ENCODE measurements around the gene SERTAD2. TPM values are rescaled to one million over a fixed set of nuclear protein-coding genes. Genes with fewer than 3 reads are reported as not detected.

The SERTAD2 gene
- total RNA-seq, 1 donor from 2014 or later, result 19.7 TPM

GRCh38 chr2:64630752-64631151 lies 23.0 kb downstream of the SERTAD2 start:
- no peak for DNase-seq (ENCODE audit: low spot score)

GRCh38 chr2:64629875-64630274 lies 23.8 kb downstream of the SERTAD2 start:
- DNase-seq (ENCODE audit: low spot score), result no peak

- DNase-seq (ENCODE audit: low spot score), result no peak
These were observed 24.4 kb downstream of the SERTAD2 start for GRCh38 chr2:64629329-64629781.

GRCh38 chr2:64627860-64628841 lies 25.6 kb downstream of the SERTAD2 start:
- no peak for DNase-seq (ENCODE audit: low spot score)

GRCh38 chr2:64626963-64627760 lies 26.6 kb downstream of the SERTAD2 start:
- no peak for DNase-seq (ENCODE audit: low spot score)

- DNase-seq (ENCODE audit: low spot score), result no peak
These were observed 27.4 kb downstream of the SERTAD2 start for GRCh38 chr2:64626146-64626809.

GRCh38 chr2:64625299-64626145 lies 28.2 kb downstream of the SERTAD2 start:
- DNase-seq (ENCODE audit: low spot score), result no peak

- DNase-seq (ENCODE audit: low spot score), result no peak
These were observed 28.9 kb downstream of the SERTAD2 start for GRCh38 chr2:64624862-64625261.

GRCh38 chr2:64624108-64624610 lies 29.6 kb downstream of the SERTAD2 start:
- DNase-seq (ENCODE audit: low spot score), result no peak

GRCh38 chr2:64623242-64623850 lies 30.4 kb downstream of the SERTAD2 start:
- DNase-seq (ENCODE audit: low spot score), result peak; percentile 57

- peak; percentile 73 for DNase-seq (ENCODE audit: low spot score)
These were observed 31.1 kb downstream of the SERTAD2 start for GRCh38 chr2:64622443-64623241.

- no peak for DNase-seq (ENCODE audit: low spot score)
These were observed 33.1 kb downstream of the SERTAD2 start for GRCh38 chr2:64620661-64621060.

- no peak for DNase-seq (ENCODE audit: low spot score)
These were observed 36.0 kb downstream of the SERTAD2 start for GRCh38 chr2:64617631-64618151.

- DNase-seq (ENCODE audit: low spot score), result no peak
These were observed 37.7 kb downstream of the SERTAD2 start for GRCh38 chr2:64615844-64616536.

GRCh38 chr2:64615192-64615763 lies 38.4 kb downstream of the SERTAD2 start:
- no peak for DNase-seq (ENCODE audit: low spot score)

- DNase-seq (ENCODE audit: low spot score), result no peak
These were observed 40.4 kb downstream of the SERTAD2 start for GRCh38 chr2:64613276-64613675.

- no peak for DNase-seq (ENCODE audit: low spot score)
These were observed 41.0 kb downstream of the SERTAD2 start for GRCh38 chr2:64612575-64613195.

Measured in mesenteric fat pad (tissue), 1 donor.